Heart right ventricle (tissue), 16 donors: ENCODE measurements around the gene ZC3H13. TPM values are rescaled to one million over a fixed set of nuclear protein-coding genes. Genes with fewer than 3 reads are reported as not detected.

Experiments used
- ATAC-seq, 8 donors: fragments of 200-7000 bp; cut with Tn5 transposase; one replicate each; pipeline ENCODE4 v1.9.1; 2020; ENCODE audit warnings: mild to moderate bottlenecking in 8 of 8, moderate library complexity in 8 of 8, moderate number of reproducible peaks in 1 of 8
- DNase-seq, 2 donors: peaks; one replicate each; pipeline ENCODE4 v3.0.0-alpha.2; 2020
- H3K27ac ChIP-seq, 10 donors: fragments of 200-600 bp; sonication (generic) in 2 of 10; one replicate each; pipeline versions ENCODE4 v1.5.0 to v1.8.0; 2020 to 2022; ENCODE audit warnings: mild to moderate bottlenecking in 3 of 10
- H3K27me3 ChIP-seq, 7 donors: fragments of 200-600 bp; one replicate each; pipeline ENCODE4 v1.8.0; 2021 to 2022; ENCODE audit warnings: mild to moderate bottlenecking in 2 of 7
- H3K36me3 ChIP-seq, 9 donors: fragments of 200-600 bp; sonication (generic) in 1 of 9; one replicate each; pipeline versions ENCODE4 v1.5.0 to v1.8.0; 2020 to 2022; ENCODE audit warnings: mild to moderate bottlenecking in 2 of 9
- H3K4me1 ChIP-seq, 9 donors: fragments of 200-600 bp; sonication (generic) in 1 of 9; one replicate each; pipeline versions ENCODE4 v1.5.0 to v1.8.0; 2020 to 2022; ENCODE audit warnings: mild to moderate bottlenecking in 4 of 9
- H3K4me3 ChIP-seq, 10 donors: fragments of 200-600 bp; sonication (generic) in 2 of 10; one replicate each; pipeline versions ENCODE4 v1.5.0 to v1.8.0; 2020 to 2022; ENCODE audit warnings: mild to moderate bottlenecking in 7 of 10, moderate library complexity in 2 of 10
- H3K9me3 ChIP-seq, 11 donors: fragments of 200-600 bp in 10 of 11; sonication (generic) in 2 of 11; one replicate each; pipeline versions ENCODE4 v1.5.0 to v1.8.0; 2013 to 2022; ENCODE audit warnings: mild to moderate bottlenecking in 2 of 11, control low read depth in 1 of 11, moderate library complexity in 1 of 11
- CTCF ChIP-seq, 9 donors: fragments of 200-600 bp; sonication (generic) in 2 of 9; IDR thresholded peaks; one replicate each; pipeline versions ENCODE4 v1.5.0 to v1.8.0; 2021 to 2022; ENCODE audit warnings: antibody characterized with exemption in 9 of 9, mild to moderate bottlenecking in 5 of 9, moderate library complexity in 1 of 9
- whole genome bisulfite sequencing, 2 donors: extraction: QIAGEN DNeasy Blood & Tissue Kit; methylation state at CpG; one replicate each; pipeline ENCODE4 v1.1.7; 2013; ENCODE audit warnings: inconsistent platforms in 1 of 2; 5-methylcytosine and 5-hydroxymethylcytosine counted together
- intact Hi-C, 10 donors: fragments of 100-400 bp; cut with DNase I; formaldehyde crosslinking; loops; one replicate each; pipeline versions ENCODE4 v1.11.1 to v1.14.2; 2022
- polyA plus RNA-seq, 2 donors: library from polyadenylated mRNA; stranded (reverse); fragments of 200-250 nt; gene quantifications; one replicate each; pipeline ENCODE4 v1.2.3, GENCODE V29; 2013
- total RNA-seq, 10 donors: library from RNA; stranded (reverse); fragmentation: NEBNext Ultra II Directional in 3 of 10; extraction: Animal tissue kit (Norgen Biotek cat#: 25700) in 3 of 10; gene quantifications; one replicate each; pipeline versions ENCODE4 v1.2.1 to v1.2.4, GENCODE V29; 2021 to 2023
- donor health status: Arrhythmogenic right ventricular cardiomyopathy.
- donor health status: ischemic (EF 13 %, LVEDD 7.1; RV severe dilation, severe dysfunction).
- donor health status: healthy with polysubstance abuse.
- donor health status: DM: no; HTN: yes; CAD: no.
- donor health status: DM: no; HTN: no; CAD: no.
- donor health status: ischemic (EF 25% LVEDD 6.9; RV normal size, moderate dysfunction).
- donor health status: ischemic (EF 25% LVEDD 5.7; RV mildly dilated, moderate dysfunction).
- donor health status: healthy.
- donor health status: DM: yes; HTN: yes; CAD: no.
- donor health status: Ischemic cardiomyopathy.
- donor health status: ischemic (EF 35%, LVEDD 5.7; RV mildly dilated, moderate dysfunction).
- donor health status: nonischemic (EF 11% LVEDD 7.7; RV severe dilation, severe dysfunction).
- donor health status: DM: yes; HTN: yes; CAD: no.
- donor health status: PGD.
- donor health status: ischemic (EF 29% LVEDD 5.4; RV normal size, mild dysfunction).
- donor health status: nonischemic (EF 23%, LVEDD 6.1; RV moderate dilation, normal function).

Gene ZC3H13
- total and polyA plus RNA-seq, 12 donors = 6.7 to 50.1 (median 43.4) TPM

- Histone ChIP-seq H3K4me3 (no peak overlapping the region), H3K4me1 (peaks cover 0 to 22% (median 0%) of the 10 kb centered on the region in 9 donors), H3K9me3 (no peaks in the 10 kb centered on the region), H3K27me3 (peaks cover 0 to 17% (median 4%) of the 10 kb centered on the region in 7 donors), H3K27ac (no peak overlapping the region), H3K36me3 (no peaks in the 10 kb centered on the region)
- intact Hi-C loops = no loop called here
- DNase-seq = no peak
- WGBS, 2 donors = 75 to 82% methylated on average over 2 of the region's 2 CpGs
- ATAC-seq = no peak
- TF ChIP-seq CTCF (IDR thresholded peaks at IDR 0.05) = no peak
Measured at GRCh38 chr13:45928843-45929242, 123.7 kb downstream of the ZC3H13 start.

- Histone ChIP-seq H3K4me3 (no peak overlapping the region), H3K4me1 (peaks cover 0 to 15% (median 0%) of the 10 kb centered on the region in 9 donors), H3K9me3 (no peaks in the 10 kb centered on the region), H3K27me3 (peaks cover 0 to 16% (median 4%) of the 10 kb centered on the region in 7 donors), H3K36me3 (no peaks in the 10 kb centered on the region), H3K27ac (no peak overlapping the region)
- intact Hi-C loops = no loop called here
- DNase-seq = no peak
- no peak for TF ChIP-seq CTCF (IDR thresholded peaks at IDR 0.05)
- ATAC-seq = no peak
- WGBS, 2 donors = 87 to 91% methylated on average over 5 of the region's 5 CpGs
Measured at GRCh38 chr13:45928176-45928575, 124.4 kb downstream of the ZC3H13 start.

- no peak for ATAC-seq
- DNase-seq = no peak
- Histone ChIP-seq H3K27me3 (peaks cover 0 to 9% (median 4%) of the 10 kb centered on the region in 7 donors), H3K4me3 (no peak overlapping the region), H3K27ac (no peak overlapping the region), H3K9me3 (no peaks in the 10 kb centered on the region), H3K4me1 (peaks cover 0 to 2% (median 0%) of the 10 kb centered on the region in 9 donors), H3K36me3 (no peaks in the 10 kb centered on the region)
- intact Hi-C loops = no loop called here
- 80 to 82% methylated on average over 3 of the region's 3 CpGs for WGBS, 2 donors
- no peak for TF ChIP-seq CTCF (IDR thresholded peaks at IDR 0.05)
Measured at GRCh38 chr13:45926741-45927140, 125.8 kb downstream of the ZC3H13 start.

GRCh38 chr13:45925151-45925550 is 127.4 kb downstream of the ZC3H13 start:
- Histone ChIP-seq H3K27me3 (peaks cover 0 to 5% (median 0%) of the 10 kb centered on the region in 7 donors), H3K4me1 (no peaks in the 10 kb centered on the region), H3K4me3 (no peak overlapping the region), H3K27ac (no peak overlapping the region), H3K36me3 (no peaks in the 10 kb centered on the region), H3K9me3 (no peaks in the 10 kb centered on the region)
- no peak for DNase-seq
- 76 to 80% methylated on average over 3 of the region's 3 CpGs for WGBS, 2 donors
- no peak for ATAC-seq
- TF ChIP-seq CTCF (IDR thresholded peaks at IDR 0.05) = no peak
- intact Hi-C loops = no loop called here
